ENCODE results near the gene EDIL3.
"Not testable (repeated sequence)": the region's sequence is repeated elsewhere in the genome, so short reads cannot be mapped to it uniquely, and the experiment has no call there.

Gene EDIL3

DNA sequence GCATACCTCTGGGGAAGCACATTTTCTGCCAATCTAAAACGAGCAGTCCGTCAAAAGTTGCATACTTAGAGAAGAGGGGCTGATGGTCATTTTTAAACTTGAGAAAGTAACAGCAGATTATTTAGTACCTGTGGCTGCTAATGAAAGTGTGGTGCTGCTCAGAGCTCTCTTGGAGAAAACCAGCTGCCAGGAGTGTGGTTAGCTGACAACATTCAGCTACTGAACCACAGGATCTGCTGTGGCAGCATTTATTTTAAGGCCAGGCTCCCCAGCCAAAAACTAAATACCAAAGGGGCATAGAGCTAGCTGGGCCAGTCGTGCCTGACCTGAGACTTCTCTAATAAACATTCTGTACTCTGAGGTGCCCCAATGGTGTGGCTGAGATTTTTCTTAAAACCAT lies 203.6 kb downstream of the EDIL3 start:
- no peak for DNase-seq (ENCODE audit: low read depth, low spot score)

DNA sequence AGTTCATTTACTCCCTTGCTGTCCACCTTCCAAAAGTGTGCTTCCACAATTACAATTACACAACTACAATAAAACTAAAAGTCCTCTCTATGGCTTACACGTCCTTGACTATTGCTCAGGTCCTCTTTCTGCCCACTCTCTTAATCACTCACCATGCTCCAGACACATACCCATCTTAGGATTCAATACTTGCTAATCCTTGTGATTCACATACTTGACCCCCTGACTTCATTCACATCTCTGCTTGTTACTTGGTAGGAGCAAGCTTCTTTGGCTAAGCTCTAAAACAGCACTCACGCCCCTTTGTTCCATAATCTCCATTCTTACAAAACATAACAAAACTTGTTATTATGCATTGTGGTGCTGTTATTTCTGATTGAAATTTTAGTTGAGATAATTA lies 215.8 kb downstream of the EDIL3 start:
- DNase-seq (ENCODE audit: low read depth, low spot score), result no peak

DNA sequence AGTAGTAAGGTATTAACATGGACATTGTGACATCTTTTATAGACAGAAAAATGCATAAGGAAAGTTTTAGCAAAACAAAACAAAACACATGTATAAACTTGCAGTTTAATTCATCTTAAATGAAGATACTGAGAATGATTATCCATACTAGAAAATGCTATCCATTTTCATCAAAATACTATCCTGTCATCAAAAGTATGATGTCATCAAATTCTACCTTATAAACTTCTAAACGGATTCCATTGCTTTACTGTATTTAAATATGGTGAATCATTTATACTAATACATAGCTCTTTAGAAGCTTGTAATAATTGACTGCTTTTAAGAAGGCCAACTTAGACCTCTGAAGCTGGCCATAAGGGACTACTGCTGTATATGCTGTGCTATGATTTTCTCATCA lies 221.0 kb downstream of the EDIL3 start:
- DNase-seq (ENCODE audit: low read depth, low spot score), result no peak

DNA sequence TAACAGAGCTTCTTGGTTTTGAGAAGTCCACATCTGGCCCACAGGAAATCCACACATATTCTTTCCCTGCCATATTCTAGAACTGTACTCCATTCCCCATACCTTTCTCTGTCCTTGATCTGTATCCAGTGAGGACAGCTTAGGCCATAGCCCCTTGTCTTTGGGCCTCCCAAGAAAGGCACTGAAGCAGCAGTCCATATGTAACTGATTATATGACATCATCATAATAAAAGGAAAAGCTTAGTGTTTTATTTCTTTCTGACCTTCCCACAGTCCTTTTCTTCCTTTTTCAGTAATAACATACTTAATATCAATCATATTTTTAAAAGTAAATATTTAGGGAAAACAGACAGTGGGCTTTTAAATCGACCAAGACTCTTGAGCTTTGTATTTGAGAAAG lies 222.0 kb downstream of the EDIL3 start:
- DNase-seq (ENCODE audit: low read depth, low spot score), result no peak

DNA sequence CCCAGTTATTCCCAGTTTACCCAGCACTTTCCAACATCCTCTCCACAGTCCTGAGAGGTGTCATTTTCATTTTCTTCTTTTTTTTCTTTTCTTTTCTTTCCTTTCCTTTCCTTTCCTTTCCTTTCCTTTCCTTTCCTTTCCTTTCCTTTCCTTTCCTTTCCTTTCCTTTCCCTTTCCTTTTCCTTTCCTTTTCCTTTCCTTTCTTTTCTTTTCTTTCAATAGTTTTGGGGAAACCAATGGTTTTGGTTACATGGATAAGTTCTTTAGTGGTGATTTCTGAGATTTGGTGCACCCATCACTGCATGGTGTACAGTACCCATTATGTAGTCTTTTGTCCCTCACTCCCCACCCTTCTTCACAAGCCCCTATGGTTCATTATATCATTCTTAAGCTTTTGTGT lies 224.0 kb downstream of the EDIL3 start:
- DNase-seq (ENCODE audit: low read depth, low spot score), result not testable (repeated sequence)

DNA sequence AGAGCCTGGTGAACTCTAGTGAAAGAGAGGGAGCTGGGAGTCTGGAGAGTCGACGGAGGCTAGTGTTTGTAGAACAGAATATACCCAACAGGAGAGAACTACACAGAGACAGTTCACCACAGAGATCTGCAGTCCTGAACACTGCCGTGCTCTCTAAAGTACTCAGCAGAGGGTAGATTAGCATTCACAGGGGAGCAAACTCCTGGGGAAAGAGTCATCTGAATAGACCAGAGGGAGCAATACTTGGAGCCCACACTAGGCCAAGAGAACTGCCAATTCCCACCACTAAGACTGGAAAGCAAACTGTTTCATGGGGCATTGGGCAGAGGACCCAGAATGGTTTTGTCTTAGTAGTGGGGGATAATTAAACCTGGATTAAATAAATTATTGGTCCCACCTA lies 235.6 kb downstream of the EDIL3 start:
- DNase-seq (ENCODE audit: low read depth, low spot score), result no peak

DNA sequence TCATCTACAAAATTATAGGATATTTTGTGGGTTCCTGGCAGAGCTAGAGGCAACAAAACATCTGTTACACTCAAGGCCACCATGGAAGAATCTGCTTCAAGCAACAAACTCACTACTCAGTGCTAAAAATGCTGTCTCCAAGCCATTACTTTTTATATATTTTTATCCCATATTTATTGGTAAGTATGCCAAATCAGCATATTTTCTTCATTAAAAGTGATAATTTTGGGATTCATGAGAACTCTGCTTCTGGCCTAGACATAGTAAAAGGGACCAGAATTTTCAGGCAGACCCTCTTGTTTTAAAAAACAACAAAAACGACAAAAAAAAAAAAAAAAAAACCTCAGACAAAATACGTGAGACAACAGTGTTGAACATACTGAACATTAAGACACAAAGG lies 236.0 kb downstream of the EDIL3 start:
- DNase-seq (ENCODE audit: low read depth, low spot score), result no peak

DNA sequence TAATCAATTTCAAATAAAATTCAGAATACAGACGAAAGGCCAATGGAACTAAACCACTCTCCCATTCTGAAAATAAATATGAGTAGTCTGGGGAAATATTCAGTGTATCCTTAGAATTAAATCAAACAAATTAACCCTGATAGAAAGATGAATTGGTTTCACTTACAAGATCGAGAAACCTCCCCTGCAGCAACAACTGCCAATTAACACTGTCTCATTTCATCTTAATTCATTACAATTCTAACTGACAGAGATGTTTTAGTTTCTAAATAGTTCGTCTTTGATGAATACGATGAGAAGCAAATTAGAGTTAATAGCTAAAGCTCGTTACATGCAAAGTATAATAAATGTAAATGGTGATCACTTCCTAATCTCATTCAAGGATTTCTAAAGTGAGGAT lies 247.1 kb downstream of the EDIL3 start:
- DNase-seq (ENCODE audit: low read depth, low spot score), result no peak

DNA sequence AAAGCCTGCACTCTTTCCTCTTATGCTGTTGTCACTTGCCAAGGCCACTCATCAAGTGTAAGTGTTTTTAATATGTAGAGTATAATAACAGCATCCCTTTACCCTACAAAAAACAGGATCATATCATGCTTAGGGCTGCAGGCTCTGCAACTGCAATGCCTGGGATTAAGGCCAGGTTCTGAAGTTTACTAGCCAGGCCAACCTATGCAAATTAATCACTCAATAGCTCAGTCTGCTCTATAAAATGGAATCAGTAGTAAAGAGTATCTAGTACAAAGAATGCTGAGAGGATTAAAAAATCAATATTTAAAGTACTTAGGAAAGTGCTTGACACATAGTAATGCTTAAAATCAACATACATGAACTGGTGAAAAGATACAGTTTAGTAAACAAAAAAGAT lies 253.3 kb downstream of the EDIL3 start:
- no peak for DNase-seq (ENCODE audit: low read depth, low spot score)

DNA sequence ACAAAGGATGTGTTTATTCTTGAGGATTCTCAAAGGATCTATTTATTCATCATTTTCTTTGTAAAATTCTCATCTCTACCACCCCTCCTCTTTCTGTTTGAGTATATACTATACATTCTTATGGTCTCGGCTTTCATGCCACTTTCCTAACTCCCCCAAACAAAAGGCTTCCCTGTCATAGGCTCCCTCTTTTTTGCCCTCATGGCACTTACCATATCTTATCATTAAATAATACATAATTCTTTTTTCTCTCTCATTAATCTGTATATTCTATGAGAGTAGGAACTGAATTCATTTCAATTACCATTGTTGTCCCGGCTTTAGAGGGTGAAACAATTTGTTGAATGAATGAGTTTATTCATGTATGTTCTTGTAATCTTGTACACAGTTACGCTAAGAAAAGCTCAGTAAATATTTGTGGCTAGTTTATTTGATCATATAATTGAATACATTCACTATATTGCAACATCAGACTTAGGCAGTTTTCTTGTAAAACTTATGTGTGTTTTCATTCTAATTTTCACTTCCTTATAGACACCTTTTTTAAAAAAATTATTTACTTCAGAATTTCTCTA lies 254.6 kb downstream of the EDIL3 start:
- DNase-seq (ENCODE audit: low read depth, low spot score), result no peak

DNA sequence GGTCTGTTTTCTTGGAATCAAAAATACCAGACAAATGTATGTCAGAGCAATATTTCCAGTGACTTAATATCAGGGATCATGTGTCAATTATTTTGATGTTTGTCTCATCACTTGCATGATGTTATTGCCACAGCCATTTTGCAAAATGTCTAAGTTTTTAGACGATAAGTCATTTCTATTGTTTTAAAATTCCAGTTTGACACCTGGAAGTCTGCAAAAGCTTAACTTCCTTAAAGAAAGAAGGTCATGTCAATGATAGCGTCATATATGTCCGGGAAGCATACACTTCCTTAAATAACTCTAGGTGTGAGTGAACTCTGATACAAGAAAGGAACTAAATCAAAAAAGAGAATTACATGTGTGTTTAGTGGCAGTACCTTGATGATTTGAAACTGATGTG lies 259.5 kb downstream of the EDIL3 start:
- DNase-seq (ENCODE audit: low read depth, low spot score), result no peak

DNA sequence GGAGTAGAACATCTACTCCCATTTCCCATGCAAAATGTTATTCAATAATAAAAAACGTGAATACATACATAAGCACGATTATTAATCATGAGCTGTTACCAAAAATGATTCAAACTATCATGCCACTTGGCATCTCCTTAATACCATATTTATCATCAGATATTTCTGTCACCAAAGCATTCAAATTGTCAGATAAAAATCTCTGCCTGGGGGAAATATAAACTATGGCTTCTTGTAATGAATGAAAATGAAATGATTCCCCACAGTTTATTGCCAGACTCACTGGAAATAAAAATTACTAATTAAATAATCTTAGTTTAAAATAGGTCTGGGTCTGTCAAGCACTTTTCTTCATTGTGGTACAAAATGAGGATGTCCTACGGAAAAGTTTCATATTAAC lies 265.4 kb downstream of the EDIL3 start:
- DNase-seq (ENCODE audit: low read depth, low spot score), result no peak

DNA sequence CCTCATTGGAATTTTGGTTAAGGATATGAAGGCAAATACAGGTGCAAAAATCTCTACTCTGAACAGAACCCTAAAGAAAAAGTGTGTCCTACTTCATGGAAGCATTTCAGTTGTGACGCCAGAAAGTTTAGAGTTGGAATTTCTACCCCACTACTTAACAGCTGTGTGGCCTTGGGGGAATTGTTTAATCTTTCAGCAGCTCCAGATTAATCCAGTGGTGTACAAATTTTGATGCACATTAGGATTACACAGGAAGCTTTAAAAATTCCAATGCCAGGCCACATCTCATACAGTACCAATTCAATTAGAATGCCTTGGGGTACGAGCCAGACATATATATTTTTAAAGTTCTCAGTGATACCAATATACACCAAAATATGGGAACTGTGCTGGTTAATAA lies 266.1 kb downstream of the EDIL3 start:
- DNase-seq (ENCODE audit: low read depth, low spot score), result no peak

DNA sequence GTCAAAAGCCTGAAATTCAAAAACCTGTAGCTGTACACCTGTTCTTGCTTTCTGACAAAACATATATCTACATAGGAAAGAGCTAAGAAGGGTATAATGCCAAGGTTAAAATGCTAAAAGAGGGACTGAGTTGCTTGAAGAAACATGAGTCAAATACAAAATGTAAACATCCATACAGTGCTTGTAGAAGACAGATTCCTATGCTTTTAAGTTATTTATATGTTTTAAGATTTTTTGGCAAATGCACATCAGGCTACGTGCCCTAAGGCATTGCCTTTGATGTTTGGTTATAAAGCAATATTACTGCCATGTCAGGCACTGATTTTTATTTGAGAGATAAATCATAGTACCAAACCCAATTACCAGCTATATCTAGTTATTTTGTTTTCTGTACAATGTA lies 269.0 kb downstream of the EDIL3 start:
- no peak for DNase-seq (ENCODE audit: low read depth, low spot score)

DNA sequence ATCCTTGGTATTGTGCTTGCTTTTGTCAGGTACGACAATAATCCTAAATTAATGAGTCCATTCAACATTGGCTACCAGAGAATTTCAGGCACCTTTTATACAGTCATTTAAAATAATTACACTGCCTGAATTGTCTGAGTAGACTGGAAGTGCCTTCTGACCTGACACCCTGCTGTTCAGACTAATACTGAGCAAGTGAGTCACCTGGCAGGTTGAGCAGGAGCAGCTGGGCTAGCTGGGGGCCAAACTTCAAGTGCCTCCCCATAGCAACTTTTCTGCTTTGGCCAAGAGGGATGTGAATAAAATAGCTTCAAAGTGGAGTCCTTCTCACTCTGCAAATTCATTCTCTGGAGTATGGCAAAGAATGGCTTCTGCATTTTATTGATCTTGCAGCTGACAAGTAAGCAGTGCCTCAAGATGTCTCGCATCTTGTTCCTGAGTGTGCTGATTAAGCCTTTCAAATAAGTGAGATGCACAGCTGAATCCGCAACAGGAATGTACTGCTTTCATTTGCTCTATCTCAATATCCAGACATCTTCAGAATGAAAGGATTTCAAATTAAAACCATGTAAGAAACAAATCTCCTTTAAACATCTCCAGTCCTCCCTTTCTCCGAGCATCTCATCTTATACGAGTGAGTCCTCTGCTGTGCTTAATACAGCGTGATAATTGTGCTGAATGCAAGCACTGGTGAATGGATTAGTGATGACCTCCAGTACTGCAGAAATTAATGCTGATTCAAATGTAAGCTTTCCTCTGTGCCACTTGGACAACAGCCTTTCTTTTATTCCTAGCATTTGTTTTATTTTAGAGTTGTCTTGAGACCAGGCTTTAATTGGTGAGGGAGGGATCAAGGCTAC lies 271.2 kb downstream of the EDIL3 start:
- no peak for DNase-seq (ENCODE audit: low read depth, low spot score)

DNA sequence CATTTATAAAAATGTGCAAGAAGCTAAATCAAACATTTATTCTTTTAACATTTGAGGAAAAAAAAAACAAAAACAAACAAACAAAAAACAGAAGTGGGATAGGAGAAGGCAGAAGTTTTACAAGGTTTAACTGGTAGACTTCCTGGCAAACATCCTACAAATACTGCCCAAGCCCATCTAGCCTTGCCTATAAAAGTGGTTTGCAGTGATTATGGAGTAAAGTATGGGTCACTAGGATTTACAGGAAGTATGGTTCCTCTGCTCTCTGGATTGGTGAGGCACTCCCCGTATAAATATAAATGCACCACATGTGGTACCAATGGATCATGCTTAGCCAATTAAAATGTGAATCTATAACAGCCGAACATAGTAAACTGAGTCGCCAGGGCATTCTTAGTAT lies 291.9 kb downstream of the EDIL3 start:
- DNase-seq (ENCODE audit: low read depth, low spot score), result no peak

DNA sequence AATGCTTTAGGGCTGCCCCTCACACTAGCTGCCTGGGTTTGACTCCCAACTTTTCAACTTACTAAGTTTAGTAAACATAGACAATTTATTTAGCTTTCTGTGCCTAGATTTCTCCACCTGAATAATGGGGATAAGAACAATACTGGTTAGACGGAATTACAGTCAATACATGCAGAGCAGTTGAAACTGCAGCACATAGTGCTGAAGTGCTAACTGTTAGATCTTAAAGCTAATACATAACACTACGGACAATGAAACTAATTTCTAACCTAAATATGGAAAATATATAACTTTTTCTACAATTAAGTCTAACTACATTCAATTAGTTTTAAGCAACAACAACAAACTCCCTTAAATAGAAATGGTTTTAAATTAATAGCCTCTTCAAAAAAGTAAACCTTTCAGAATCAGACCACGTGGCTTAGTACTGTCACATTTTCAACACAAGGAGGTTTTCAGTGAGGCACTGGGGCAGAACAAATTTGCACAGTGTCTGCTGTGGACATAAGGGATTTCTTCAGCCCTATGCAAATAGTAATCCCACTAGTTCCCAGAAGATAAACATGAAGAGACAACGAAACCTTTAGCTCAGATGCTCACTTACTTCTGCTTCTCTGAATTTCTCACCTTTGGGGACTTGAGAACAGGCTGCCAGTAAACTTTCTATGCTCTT lies 293.4 kb downstream of the EDIL3 start:
- no peak for DNase-seq (ENCODE audit: low read depth, low spot score)

DNA sequence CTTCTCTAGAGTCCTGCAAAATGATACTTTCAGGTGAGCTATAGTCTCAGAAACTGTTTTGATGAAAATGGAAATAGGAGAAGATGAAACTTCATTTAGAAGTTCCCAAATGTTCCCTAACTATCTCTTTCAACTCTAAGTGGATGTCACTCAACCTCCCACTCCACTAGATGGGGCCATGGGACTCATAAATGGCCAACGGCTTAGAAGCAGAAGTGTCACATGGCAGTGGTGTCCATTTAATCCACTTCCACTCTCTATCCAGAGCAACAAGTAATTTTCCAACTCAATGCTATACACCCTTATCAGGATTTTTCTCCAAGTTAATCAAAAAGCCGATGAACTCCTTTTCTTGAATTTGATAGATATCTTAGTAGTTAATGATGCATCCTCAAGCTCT lies 295.7 kb downstream of the EDIL3 start:
- no peak for DNase-seq (ENCODE audit: low read depth, low spot score)

DNA sequence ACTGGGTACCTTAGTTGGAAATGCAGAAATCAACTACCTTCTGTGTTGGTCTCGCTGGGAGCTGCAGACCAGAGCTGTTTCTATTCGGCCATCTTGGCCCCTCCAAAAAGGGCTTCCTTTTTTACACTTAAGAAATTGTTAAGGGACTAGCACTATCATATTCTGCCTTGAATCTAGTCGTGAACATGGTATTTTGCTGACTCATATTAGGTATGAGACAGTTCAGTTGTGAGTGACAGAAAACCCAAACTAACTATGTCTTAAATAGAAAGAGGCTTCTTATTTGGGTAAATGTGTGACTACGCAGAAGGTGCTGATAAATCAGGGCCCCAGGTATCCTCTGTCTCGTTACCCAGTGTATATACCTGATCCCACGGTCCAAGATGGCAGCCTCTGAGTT lies 298.2 kb downstream of the EDIL3 start:
- no peak for DNase-seq (ENCODE audit: low read depth, low spot score)

DNA sequence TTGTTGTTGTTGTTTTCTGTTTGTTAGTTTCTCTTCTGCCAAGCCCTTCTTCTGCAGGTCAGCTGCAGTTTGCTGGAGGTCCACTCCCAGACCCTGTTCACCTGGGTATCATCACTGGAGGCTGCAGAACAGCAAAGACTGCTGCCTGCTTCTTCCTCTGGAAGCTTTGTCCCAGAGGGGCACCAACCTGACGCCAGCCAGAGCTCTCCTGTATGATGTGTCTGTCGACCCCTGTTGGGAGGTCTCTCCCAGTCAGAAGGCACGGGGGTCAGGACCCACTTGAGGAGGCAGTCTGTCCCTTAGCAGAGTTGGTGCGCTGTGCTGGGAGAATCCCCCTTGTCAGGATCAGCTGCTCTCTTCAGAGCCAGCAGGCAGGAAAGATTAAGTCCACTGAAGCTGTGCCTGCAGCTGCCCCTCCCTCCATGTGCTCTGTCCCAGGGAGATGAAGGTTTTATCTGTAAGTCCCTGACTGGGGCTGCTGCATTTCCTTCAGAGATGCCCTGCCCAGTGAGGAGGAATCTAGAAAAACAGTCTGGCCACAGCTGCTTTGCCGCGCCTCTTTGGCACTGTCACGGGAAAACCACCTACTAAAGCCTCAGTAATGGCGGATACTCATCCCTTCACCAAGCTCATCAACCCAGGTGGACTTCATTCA lies 299.2 kb downstream of the EDIL3 start:
- DNase-seq (ENCODE audit: low read depth, low spot score), result no peak

DNA sequence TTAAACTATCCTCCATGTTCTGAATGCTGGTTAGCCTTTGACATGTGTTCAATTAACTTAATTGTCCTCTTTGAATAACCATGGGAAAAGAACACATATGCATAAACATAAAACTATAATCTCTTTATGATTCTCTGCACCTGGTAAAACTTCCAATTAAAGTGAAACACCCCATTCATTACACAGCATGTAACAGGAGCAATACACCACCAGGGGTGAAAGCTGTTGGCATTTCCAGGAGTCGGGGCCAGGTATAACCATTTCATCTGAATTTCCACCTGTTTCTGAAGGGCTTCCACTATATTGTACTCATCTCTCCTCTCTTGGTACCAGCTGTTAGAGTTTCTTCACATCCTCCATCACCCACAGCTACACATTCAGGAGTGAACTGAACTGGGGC lies 303.8 kb downstream of the EDIL3 start:
- no peak for DNase-seq (ENCODE audit: low read depth, low spot score)

DNA sequence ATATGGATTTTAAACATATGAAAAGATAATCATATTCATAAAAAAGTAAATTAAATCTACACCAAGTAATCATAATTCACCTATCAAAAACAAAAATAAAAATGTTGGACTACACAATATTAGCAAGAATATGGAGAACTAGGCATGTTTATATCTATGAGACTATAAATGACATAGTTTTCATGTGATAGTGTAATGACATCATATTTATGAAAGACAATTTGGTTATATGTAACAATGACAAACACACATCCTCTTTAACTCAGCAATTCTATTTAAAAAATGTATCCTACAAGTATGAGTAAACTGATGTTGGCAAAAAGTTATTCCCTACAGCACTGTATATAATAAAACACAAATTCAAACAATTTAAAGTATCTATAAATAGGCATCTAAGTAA lies 312.3 kb downstream of the EDIL3 start:
- DNase-seq (ENCODE audit: low read depth, low spot score), result no peak
